ENCODE results near the gene IFT80. TPM values are rescaled to one million over a fixed set of nuclear protein-coding genes. Genes with fewer than 3 reads are reported as not detected.

The IFT80 gene
- total RNA-seq, 1 experiment from 2014 or later = 19.3 TPM

DNA sequence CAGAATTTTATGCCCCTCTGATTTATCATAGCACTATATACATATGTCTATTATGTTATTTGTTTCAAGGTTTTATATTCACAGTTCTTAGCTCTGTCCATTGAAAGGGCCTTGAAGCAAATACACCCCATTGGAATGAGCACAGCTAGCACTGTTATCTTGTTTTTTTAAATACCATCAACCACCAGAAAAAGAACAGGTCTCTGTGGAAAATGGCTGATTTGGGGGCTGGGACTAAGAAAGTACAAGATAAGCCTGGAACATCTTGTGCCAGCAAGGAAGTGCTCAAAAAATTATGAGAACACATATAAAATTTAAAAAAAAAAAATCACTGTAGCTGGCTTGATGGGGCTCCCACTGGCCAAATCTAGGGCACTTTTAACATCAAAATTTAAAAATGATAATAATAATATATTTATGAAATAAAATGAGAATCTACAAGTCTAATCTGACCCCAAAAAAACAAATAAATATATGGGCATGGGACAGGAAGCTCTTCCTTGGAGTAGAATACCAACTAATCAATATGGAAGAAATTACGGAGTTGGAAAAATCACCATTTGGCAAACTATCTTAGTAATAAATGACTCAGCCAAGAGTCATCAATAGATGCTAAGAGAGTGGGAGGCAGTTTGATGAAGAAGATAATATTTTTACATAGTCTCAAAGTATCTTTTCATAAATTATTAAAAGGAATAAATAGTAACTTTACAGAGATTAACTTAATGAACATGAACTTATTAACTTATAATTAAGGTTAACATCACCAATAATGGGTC, 20.5 kb downstream of the IFT80 start:
- intact Hi-C loops (cut with micrococcal nuclease; ENCODE audit: unreplicated experiment) = no loop called here
- Histone ChIP-seq H3K4me1 (0 out of 2 replicates have a peak, but pooled peaks cover 11% of the 10 kb centered on the region), H3K36me3 (ENCODE audit: control insufficient read depth, insufficient read depth, low read length) (peaks cover 1% of the 10 kb centered on the region; the same call in 1 of the 2 replicates), H3K27me3 (replicated peaks; ENCODE audit: control insufficient read depth, insufficient read depth, low read length) (no peaks in the 10 kb centered on the region), H3K4me3 (ENCODE audit: low read depth, low read length) (no peak overlapping the region), H3K9me3 (no peaks in the 10 kb centered on the region)
- CTCF ChIA-PET = no interaction called here
- Mint-ChIP-seq H3K9me3 (ENCODE audit: unreplicated experiment) (no peaks in the 10 kb centered on the region), H3K36me3 (ENCODE audit: insufficient read depth, unreplicated experiment) (peaks cover 16% of the 10 kb centered on the region), H3K27ac (ENCODE audit: unreplicated experiment) (no peak overlapping the region), H3K4me1 (ENCODE audit: low read depth, unreplicated experiment) (peaks cover 7% of the 10 kb centered on the region), H3K4me3 (ENCODE audit: unreplicated experiment) (no peak overlapping the region), H3K27me3 (ENCODE audit: insufficient read depth, unreplicated experiment) (no peaks in the 10 kb centered on the region)
- no TSS peak for BruUV-seq (replicated peaks)
- no peak for DNase-seq
- POLR2A ChIA-PET = no interaction called here
- TF ChIP-seq, protein P1, sequence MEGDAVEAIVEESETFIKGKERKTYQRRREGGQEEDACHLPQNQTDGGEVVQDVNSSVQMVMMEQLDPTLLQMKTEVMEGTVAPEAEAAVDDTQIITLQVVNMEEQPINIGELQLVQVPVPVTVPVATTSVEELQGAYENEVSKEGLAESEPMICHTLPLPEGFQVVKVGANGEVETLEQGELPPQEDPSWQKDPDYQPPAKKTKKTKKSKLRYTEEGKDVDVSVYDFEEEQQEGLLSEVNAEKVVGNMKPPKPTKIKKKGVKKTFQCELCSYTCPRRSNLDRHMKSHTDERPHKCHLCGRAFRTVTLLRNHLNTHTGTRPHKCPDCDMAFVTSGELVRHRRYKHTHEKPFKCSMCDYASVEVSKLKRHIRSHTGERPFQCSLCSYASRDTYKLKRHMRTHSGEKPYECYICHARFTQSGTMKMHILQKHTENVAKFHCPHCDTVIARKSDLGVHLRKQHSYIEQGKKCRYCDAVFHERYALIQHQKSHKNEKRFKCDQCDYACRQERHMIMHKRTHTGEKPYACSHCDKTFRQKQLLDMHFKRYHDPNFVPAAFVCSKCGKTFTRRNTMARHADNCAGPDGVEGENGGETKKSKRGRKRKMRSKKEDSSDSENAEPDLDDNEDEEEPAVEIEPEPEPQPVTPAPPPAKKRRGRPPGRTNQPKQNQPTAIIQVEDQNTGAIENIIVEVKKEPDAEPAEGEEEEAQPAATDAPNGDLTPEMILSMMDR (IDR thresholded peaks at IDR 0.05; ENCODE audit: insufficient read depth in 1 of 2, low read depth in 1 of 2, low read length in 1 of 2, severe bottlenecking in 1 of 2, unreplicated experiment in 1 of 2) = no peak

DNA sequence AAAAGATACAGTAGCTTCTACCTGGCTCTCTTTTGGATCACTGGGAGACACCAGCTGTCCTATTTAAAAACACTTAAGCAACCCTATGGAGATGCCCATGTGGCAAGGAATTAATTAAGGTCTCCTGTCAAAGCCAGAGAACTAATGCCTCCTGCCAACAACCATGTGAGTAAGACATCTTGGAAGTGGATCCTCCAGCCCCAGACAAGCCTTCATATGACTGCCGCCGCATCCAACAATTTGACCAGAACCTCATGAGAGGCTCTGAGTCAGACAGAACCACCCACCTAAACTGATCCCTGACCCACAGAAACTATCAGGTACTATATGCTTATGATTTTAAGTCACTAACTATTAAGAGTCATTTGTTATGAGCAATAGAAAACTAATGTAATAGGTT, 22.3 kb downstream of the IFT80 start:
- intact Hi-C loops (cut with micrococcal nuclease; ENCODE audit: unreplicated experiment) = no loop called here
- Histone ChIP-seq H3K27me3 (replicated peaks; ENCODE audit: control insufficient read depth, insufficient read depth, low read length) (no peaks in the 10 kb centered on the region), H3K4me1 (0 out of 2 replicates have a peak, but pooled peaks cover 11% of the 10 kb centered on the region), H3K9me3 (no peaks in the 10 kb centered on the region), H3K36me3 (ENCODE audit: control insufficient read depth, insufficient read depth, low read length) (peaks cover 1% of the 10 kb centered on the region; the same call in 1 of the 2 replicates), H3K4me3 (ENCODE audit: low read depth, low read length) (no peak overlapping the region)
- no peak for DNase-seq
- ChIA-PET CTCF (no interaction called here), POLR2A (no interaction called here)
- TF ChIP-seq, protein P1 (IDR thresholded peaks at IDR 0.05; ENCODE audit: insufficient read depth in 1 of 2, low read depth in 1 of 2, low read length in 1 of 2, severe bottlenecking in 1 of 2, unreplicated experiment in 1 of 2) = no peak
- Mint-ChIP-seq H3K36me3 (ENCODE audit: insufficient read depth, unreplicated experiment) (peaks cover 16% of the 10 kb centered on the region), H3K27me3 (ENCODE audit: insufficient read depth, unreplicated experiment) (no peaks in the 10 kb centered on the region), H3K27ac (ENCODE audit: unreplicated experiment) (no peak overlapping the region), H3K9me3 (ENCODE audit: unreplicated experiment) (no peaks in the 10 kb centered on the region), H3K4me1 (ENCODE audit: low read depth, unreplicated experiment) (peaks cover 7% of the 10 kb centered on the region), H3K4me3 (ENCODE audit: unreplicated experiment) (no peak overlapping the region)
- no TSS peak for BruUV-seq (replicated peaks)

DNA sequence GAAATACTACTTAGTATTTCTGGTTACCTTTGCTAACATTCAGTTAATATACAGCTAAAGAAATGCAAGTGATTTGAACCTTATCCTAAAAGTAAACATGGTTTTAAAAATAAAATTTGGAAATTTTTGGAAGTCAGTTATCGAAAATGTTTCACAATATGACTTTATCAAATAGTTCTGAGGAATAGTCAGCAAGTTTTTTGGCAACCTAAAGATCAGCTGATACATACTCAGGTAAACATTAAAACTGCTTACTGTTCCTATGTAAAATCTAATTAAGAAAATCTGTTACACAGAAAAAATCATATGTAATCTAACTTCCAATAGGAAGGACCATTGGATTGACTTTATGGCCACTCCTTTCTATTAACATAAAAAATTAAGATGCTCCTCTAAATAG, 24.1 kb downstream of the IFT80 start:
- peaks cover 14% of the 10 kb centered on the region for H3K36me3 Mint-ChIP-seq (ENCODE audit: insufficient read depth, unreplicated experiment)
- H3K27me3 Mint-ChIP-seq (ENCODE audit: insufficient read depth, unreplicated experiment) = no peaks in the 10 kb centered on the region
- no peak overlapping the region for H3K4me3 Mint-ChIP-seq (ENCODE audit: unreplicated experiment)
- H3K9me3 ChIP-seq = no peaks in the 10 kb centered on the region
- H3K4me3 ChIP-seq (ENCODE audit: low read depth, low read length) = no peak overlapping the region
- no peaks in the 10 kb centered on the region for H3K27me3 ChIP-seq (replicated peaks; ENCODE audit: control insufficient read depth, insufficient read depth, low read length)
- ChIA-PET CTCF (no interaction called here), POLR2A (no interaction called here)
- no TSS peak for BruUV-seq (replicated peaks)
- peaks cover 1% of the 10 kb centered on the region; the same call in 1 of the 2 replicates for H3K36me3 ChIP-seq (ENCODE audit: control insufficient read depth, insufficient read depth, low read length)
- no peaks in the 10 kb centered on the region for H3K9me3 Mint-ChIP-seq (ENCODE audit: unreplicated experiment)
- intact Hi-C loops (cut with micrococcal nuclease; ENCODE audit: unreplicated experiment) = no loop called here
- no peak overlapping the region for H3K27ac Mint-ChIP-seq (ENCODE audit: unreplicated experiment)
- H3K4me1 Mint-ChIP-seq (ENCODE audit: low read depth, unreplicated experiment) = peaks cover 7% of the 10 kb centered on the region
- TF ChIP-seq, protein P1 (IDR thresholded peaks at IDR 0.05; ENCODE audit: insufficient read depth in 1 of 2, low read depth in 1 of 2, low read length in 1 of 2, severe bottlenecking in 1 of 2, unreplicated experiment in 1 of 2) = no peak
- DNase-seq = no peak
- 0 out of 2 replicates have a peak, but pooled peaks cover 11% of the 10 kb centered on the region for H3K4me1 ChIP-seq

Measured in Caco-2 (cell line).